DND-41 (cell line): ENCODE measurements around the gene GRAMD1A.

ENCODE experiments used
- CTCF ChIP-seq: IDR thresholded peaks from 2 replicates; pipeline ENCODE4 v1.5.1; 2012; ENCODE audit warnings: borderline replicate concordance, low read length, moderate library complexity, mild to moderate bottlenecking; ENCODE audit not compliant: poor library complexity, severe bottlenecking; ENCODE audit errors: extremely low read depth
- EZH2 ChIP-seq: IDR thresholded peaks from 3 replicates; pipeline ENCODE4 v1.6.1; 2012; ENCODE audit warnings: borderline replicate concordance, low read depth, mild to moderate bottlenecking, moderate library complexity, low read length, inconsistent platforms; ENCODE audit not compliant: severe bottlenecking

DNA sequence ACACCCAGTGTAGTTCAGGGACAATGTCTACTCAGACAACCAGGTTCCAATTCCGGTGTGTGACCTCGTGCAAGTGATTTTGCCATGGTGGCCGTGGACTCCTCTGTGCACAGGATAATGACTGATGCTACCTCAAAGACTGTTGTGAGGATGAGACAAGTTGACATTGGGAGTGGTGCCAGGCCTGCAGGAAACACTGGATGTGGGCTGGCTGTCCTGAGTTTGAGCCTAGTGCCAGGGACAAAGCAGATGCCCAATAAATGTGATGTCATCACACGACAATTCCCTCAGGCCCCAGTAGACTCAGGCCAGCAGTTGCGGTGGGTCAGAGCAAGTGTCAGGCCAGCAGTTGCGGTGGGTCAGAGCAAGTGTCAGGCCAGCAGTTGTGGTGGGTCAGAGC, 24.0 kb downstream of the GRAMD1A start:
- TF ChIP-seq CTCF (no peak), EZH2 (no peak)
